ENCODE data around the gene COMTD1.
"Not testable (repeated sequence)": the region's sequence is repeated elsewhere in the genome, so short reads cannot be mapped to it uniquely, and the experiment has no call there.

COMTD1 gene

DNA sequence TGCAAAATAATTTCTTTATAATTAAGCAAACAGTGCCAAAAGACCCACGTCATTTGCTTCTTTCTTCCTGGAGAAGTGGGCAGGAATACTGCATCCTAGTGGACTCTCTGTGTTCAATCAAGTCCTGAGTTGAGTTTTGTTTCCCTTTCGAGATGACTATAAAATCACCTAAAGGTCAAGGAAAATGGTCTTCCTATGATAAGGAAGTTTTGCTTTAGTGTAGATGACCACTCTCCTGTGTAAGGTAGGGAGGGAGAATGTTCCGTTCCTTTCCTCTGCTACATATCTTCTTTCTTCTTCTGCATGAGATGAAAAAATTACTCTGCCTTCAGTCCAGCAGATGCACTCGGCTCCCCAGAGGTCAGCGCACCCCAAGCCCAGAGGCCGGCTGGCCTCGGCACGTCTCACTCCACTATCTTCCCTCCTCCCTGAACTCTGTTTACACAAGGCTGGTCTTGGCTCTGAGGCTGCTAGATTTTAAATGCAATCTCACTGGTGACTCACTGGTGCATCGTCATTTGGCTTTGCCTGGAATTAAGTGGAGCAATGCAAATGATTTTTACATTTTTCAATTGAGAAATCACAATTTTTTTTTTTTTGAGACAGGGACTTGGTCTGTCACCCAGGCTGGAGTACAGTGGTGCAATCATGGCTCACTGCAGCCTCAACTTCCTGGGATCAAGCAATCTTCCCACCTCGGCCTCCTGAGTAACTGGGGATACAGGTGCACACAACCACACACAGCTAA lies 43.8 kb downstream of the COMTD1 start:
- CTCF ChIA-PET: interaction anchor here (0.7 to 1.0 kb wide), 2 partner anchors 38 to 220 kb away, joined by 3 to 8 read pairs; no protein-coding TSS in a partner anchor
- DNase-seq (ENCODE audit: low spot score): peak; percentile 85
- POLR2A ChIA-PET (ENCODE audit: low non-redundant PET): interaction anchor here (0.7 kb wide), 1 partner anchor 19 kb away, joined by 5 read pairs; no protein-coding TSS in a partner anchor
- H3K27ac ChIP-seq: peak overlapping the region; percentile 91
- TF ChIP-seq, protein P1, sequence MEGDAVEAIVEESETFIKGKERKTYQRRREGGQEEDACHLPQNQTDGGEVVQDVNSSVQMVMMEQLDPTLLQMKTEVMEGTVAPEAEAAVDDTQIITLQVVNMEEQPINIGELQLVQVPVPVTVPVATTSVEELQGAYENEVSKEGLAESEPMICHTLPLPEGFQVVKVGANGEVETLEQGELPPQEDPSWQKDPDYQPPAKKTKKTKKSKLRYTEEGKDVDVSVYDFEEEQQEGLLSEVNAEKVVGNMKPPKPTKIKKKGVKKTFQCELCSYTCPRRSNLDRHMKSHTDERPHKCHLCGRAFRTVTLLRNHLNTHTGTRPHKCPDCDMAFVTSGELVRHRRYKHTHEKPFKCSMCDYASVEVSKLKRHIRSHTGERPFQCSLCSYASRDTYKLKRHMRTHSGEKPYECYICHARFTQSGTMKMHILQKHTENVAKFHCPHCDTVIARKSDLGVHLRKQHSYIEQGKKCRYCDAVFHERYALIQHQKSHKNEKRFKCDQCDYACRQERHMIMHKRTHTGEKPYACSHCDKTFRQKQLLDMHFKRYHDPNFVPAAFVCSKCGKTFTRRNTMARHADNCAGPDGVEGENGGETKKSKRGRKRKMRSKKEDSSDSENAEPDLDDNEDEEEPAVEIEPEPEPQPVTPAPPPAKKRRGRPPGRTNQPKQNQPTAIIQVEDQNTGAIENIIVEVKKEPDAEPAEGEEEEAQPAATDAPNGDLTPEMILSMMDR (conservative IDR thresholded peaks at IDR 0.05; ENCODE audit: low read depth): no peak

DNA sequence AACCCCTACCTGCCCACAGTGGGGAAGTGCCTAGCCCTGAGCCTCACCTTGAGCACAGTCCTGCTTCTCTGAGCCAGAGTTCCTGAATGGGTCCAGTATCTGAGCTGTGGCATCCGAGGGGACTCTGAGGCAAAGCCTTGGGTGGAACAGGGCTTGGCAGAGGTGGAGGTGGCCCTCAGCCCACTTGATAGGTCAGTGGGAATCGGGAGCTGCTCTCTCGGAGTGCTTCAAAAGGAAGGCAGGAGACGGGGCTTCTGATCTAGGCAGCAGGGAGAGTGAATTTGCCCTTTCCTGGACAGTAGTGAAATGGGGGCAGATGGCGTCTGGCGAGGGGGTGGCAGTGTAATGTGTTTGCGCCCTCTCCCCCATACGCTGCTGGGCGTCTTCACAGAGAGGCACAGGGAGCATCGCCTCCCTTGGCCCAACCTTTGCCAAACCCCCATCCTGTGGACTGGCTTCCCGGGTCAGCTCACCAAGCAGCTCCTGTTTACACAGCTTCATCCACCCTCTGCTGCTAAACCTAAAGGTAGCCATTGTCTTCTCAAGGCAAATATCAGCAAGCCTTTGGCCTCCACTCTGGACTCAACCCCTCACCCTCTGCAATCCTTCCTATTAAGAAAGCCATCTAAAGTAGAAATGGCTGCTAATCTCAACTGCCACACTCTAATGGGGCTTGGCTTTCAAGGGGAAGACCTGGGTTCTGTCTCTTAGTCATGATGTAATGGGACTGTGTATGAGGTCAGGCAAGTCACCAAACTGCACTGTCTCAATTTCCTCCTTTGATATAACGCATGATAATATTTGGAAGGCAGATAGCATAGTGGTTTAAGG lies 46.3 kb downstream of the COMTD1 start:
- TF ChIP-seq, protein P1 (conservative IDR thresholded peaks at IDR 0.05; ENCODE audit: low read depth): no peak
- peak overlapping the region; percentile 55 for H3K27ac ChIP-seq
- POLR2A ChIA-PET (ENCODE audit: low non-redundant PET): no interaction called here
- CTCF ChIA-PET: interaction anchor here (5.0 kb wide), 1 partner anchor 42 kb away, joined by 40 read pairs; no protein-coding TSS in a partner anchor
- no peak for DNase-seq (ENCODE audit: low spot score)

- peak overlapping the region; percentile 73 for H3K27ac ChIP-seq
- ChIA-PET POLR2A (ENCODE audit: low non-redundant PET) (interaction anchor here (0.8 to 2.1 kb wide), 2 partner anchors 15 to 46 kb away, joined by 6 to 16 read pairs; no protein-coding TSS in a partner anchor), CTCF (interaction anchor here (0.5 to 5.0 kb wide), 16 partner anchors 10 to 156 kb away, joined by 3 to 40 read pairs (median 6); partner anchors contain the start of gene COMTD1)
- DNase-seq (ENCODE audit: low spot score): not testable (repeated sequence)
Observed at GRCh38 chr10:75188522-75188921, 47.2 kb downstream of the COMTD1 start.

DNA sequence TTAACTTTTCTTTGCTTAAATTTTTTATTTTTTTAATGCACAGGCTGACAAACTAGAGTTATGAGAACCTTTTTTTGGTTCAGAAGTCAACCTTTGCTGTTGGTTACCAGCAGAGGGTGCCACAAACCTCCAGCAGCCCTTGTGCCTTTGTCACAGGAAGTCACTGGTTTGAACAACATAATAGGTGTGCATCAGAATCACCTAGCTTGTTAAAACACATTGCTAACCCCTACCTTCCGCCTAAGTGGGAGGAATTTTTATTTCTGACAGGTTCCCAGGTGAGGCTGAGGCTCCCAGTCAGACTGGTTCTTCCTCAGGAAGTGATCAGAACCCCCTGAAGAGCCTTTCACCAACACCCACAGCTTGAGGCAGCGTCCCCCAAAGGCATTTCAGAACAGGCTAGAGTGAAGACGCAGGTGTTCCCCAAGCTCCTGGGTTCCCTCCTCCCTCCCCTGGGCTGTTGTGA lies 47.8 kb downstream of the COMTD1 start:
- CTCF ChIA-PET: interaction anchor here (0.5 to 5.0 kb wide), 18 partner anchors 10 to 156 kb away, joined by 3 to 40 read pairs (median 6); partner anchors contain the start of gene COMTD1
- POLR2A ChIA-PET (ENCODE audit: low non-redundant PET): interaction anchor here (0.5 to 2.1 kb wide), 4 partner anchors 15 to 1592 kb away, joined by 4 to 16 read pairs (median 8); no protein-coding TSS in a partner anchor
- TF ChIP-seq, protein P1 (conservative IDR thresholded peaks at IDR 0.05; ENCODE audit: low read depth): peak; percentile 83
- H3K27ac ChIP-seq: peak overlapping the region; percentile 73
- DNase-seq (ENCODE audit: low spot score): peak; percentile 79

- TF ChIP-seq, protein P1 (conservative IDR thresholded peaks at IDR 0.05; ENCODE audit: low read depth): no peak
- ChIA-PET CTCF (interaction anchor here (0.6 to 5.0 kb wide), 4 partner anchors 10 to 1902 kb away, joined by 3 to 40 read pairs (median 4); no protein-coding TSS in a partner anchor), POLR2A (ENCODE audit: low non-redundant PET) (interaction anchor here (0.6 to 0.7 kb wide), 2 partner anchors 44 to 1300 kb away, joined by 4 to 5 read pairs; no protein-coding TSS in a partner anchor)
- no peak for DNase-seq (ENCODE audit: low spot score)
- no peak overlapping the region for H3K27ac ChIP-seq
Observed at GRCh38 chr10:75186310-75186709, 49.4 kb downstream of the COMTD1 start.
